HepG2 (cell line): Measurements from ENCODE around the gene CFAP97D1. TPM values are rescaled to one million over a fixed set of nuclear protein-coding genes. Genes with fewer than 3 reads are reported as not detected.
A peak's percentile ranks its signal among the peaks of the same experiment; 100 is the strongest.

Experiments used
- CCDC6 ChIP-seq: sonication (generic); formaldehyde crosslinking; IDR thresholded peaks from 2 replicates; pipeline ENCODE4 v1.8.1; 2022; ENCODE audit warnings: mild to moderate bottlenecking, missing genetic modification reagents, moderate library complexity
- DR1 ChIP-seq: sonication (generic); formaldehyde crosslinking; IDR thresholded peaks from 2 replicates; pipeline ENCODE4 v1.8.0; 2021; ENCODE audit warnings: mild to moderate bottlenecking, missing genetic modification reagents, inconsistent platforms
- EZH2 ChIP-seq: conservative IDR thresholded peaks from 2 replicates; pipeline ENCODE4 v1.6.1; 2012; ENCODE audit warnings: mild to moderate bottlenecking, low read depth, low read length, moderate library complexity
- GFI1 ChIP-seq: sonication (generic); formaldehyde crosslinking; IDR thresholded peaks from 2 replicates; pipeline ENCODE4 v1.5.0; 2020; ENCODE audit warnings: missing genetic modification reagents, mild to moderate bottlenecking, borderline replicate concordance
- HNRNPL ChIP-seq: fragments of 200-400 bp; formaldehyde crosslinking; IDR thresholded peaks from 2 replicates; pipeline ENCODE4 v1.6.1; 2017; ENCODE audit warnings: mild to moderate bottlenecking, low read depth, low read length
- IKZF4 ChIP-seq: sonication (generic); formaldehyde crosslinking; IDR thresholded peaks from 2 replicates; pipeline ENCODE4 v1.5.1; 2020; ENCODE audit warnings: borderline replicate concordance, mild to moderate bottlenecking, low read depth, missing genetic modification reagents; ENCODE audit errors: not compliant biosample characterization
- UBTF ChIP-seq: sonication (generic); formaldehyde crosslinking; IDR thresholded peaks from 2 replicates; pipeline ENCODE4 v1.4.0; 2020; ENCODE audit warnings: mild to moderate bottlenecking, missing genetic modification reagents
- ZBTB49 ChIP-seq: sonication (generic); formaldehyde crosslinking; IDR thresholded peaks from 2 replicates; pipeline ENCODE4 v1.4.0; 2020; ENCODE audit warnings: missing genetic modification reagents, borderline replicate concordance
- ZFP36L2 ChIP-seq: sonication (generic); formaldehyde crosslinking; IDR thresholded peaks from 2 replicates; pipeline ENCODE4 v1.4.0; 2020; ENCODE audit warnings: missing genetic modification reagents
- ZNF343 ChIP-seq: sonication (generic); formaldehyde crosslinking; IDR thresholded peaks from 2 replicates; pipeline ENCODE4 v1.4.0; 2020; ENCODE audit warnings: mild to moderate bottlenecking, missing genetic modification reagents
- ZNF407 ChIP-seq: sonication (generic); formaldehyde crosslinking; IDR thresholded peaks from one replicate; pipeline ENCODE4 v1.5.1; 2020; ENCODE audit warnings: mild to moderate bottlenecking, missing genetic modification reagents; ENCODE audit errors: not compliant biosample characterization
- polyA plus RNA-seq, 8 experiments: library from polyadenylated mRNA; depleted of rRNA in 3 of 8; stranded (reverse) in 7 of 8; unstranded in 1 of 8; fragments of >200 nt; fragmentation: Illumina TruSeq in 4 of 8; extraction: Trizol in 4 of 8; gene quantifications; 2 replicates each; pipeline versions ENCODE4 v1.2.1 to v1.2.3, GENCODE V29; 2011 to 2016; ENCODE audit warnings: low read depth in 4 of 8, missing spikeins in 1 of 8, mixed read lengths in 1 of 8; ENCODE audit not compliant: insufficient read depth in 1 of 8
- total RNA-seq, 5 experiments: library from RNA; depleted of rRNA; stranded (reverse); fragments of >200 nt; fragmentation: Illumina TruSeq; extraction: Trizol; gene quantifications; 2 replicates each; pipeline ENCODE4 v1.2.3, GENCODE V29; 2016; ENCODE audit warnings: low read depth in 1 of 5
- TF ChIP-seq, protein P1 (sequence below): sonication (generic); formaldehyde crosslinking; conservative IDR thresholded peaks from 2 replicates; pipeline ENCODE4 v1.8.0; 2022; ENCODE audit warnings: mild to moderate bottlenecking, moderate library complexity, missing genetic modification reagents

The CFAP97D1 gene
- total and polyA plus RNA-seq, 2 of the 13 experiments (the other 11 are each of a cell fraction or from before 2014, with no cell fraction given) = 0.02 TPM; not detected in 1

- TF ChIP-seq CCDC6 (CRISPR knock-in tag) (peak; percentile 79; the same call in 1 of the 2 replicates), IKZF4 (no peak), UBTF (CRISPR knock-in tag) (peak; percentile 52; the same call in 1 of the 2 replicates), EZH2 (peak; percentile 88; the same call in 1 of the 2 replicates), GFI1 (CRISPR knock-in tag) (0 out of 2 replicates have a peak, but pooled peaks have one; percentile 33), HNRNPL (peak; percentile 87), DR1 (CRISPR knock-in tag) (0 out of 2 replicates have a peak, but pooled peaks have one; percentile 35), ZBTB49 (CRISPR knock-in tag) (no peak), ZFP36L2 (no peak), ZNF343 (CRISPR knock-in tag) (no peak), ZNF407 (CRISPR knock-in tag) (peak; percentile 9)
- TF ChIP-seq, protein P1, sequence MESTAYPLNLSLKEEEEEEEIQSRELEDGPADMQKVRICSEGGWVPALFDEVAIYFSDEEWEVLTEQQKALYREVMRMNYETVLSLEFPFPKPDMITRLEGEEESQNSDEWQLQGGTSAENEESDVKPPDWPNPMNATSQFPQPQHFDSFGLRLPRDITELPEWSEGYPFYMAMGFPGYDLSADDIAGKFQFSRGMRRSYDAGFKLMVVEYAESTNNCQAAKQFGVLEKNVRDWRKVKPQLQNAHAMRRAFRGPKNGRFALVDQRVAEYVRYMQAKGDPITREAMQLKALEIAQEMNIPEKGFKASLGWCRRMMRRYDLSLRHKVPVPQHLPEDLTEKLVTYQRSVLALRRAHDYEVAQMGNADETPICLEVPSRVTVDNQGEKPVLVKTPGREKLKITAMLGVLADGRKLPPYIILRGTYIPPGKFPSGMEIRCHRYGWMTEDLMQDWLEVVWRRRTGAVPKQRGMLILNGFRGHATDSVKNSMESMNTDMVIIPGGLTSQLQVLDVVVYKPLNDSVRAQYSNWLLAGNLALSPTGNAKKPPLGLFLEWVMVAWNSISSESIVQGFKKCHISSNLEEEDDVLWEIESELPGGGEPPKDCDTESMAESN (CRISPR knock-in tag) = no peak
These were observed 53.0 kb downstream of the CFAP97D1 start, which contains the start of gene MPP3 (continued) for GRCh38 chr17:43832976-43833829.
